Effector CD8-positive, alpha-beta T cell (primary cell): ENCODE measurements around the gene DNER.

Experiments
- DNase-seq: peaks from one replicate; lab custom pipeline; 2025; lab: John Stamatoyannopoulos, UW

Gene DNER

GRCh38 chr2:229488232-229488631, 226.1 kb downstream of the DNER start:
- no peak for DNase-seq

DNA sequence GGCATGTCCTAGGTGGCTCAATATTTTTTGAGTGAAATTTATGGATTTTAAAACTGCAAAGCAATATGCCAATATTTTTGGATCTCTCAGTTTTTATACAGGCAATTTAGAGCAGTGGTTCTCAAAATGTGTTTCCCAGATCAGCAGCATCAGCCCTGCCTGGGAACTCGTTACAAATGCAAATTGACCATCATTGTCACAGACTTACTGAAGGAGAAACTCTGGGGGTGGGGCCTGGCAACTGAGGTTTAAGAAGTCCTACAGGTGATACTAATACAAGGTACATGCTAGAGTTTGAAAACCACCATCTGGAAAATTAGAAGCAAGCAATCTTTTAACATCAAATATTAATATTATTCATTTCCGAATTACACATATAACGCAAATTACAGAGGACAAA, 227.7 kb downstream of the DNER start:
- no peak for DNase-seq

GRCh38 chr2:229485857-229486256, 228.5 kb downstream of the DNER start:
- no peak for DNase-seq

DNA sequence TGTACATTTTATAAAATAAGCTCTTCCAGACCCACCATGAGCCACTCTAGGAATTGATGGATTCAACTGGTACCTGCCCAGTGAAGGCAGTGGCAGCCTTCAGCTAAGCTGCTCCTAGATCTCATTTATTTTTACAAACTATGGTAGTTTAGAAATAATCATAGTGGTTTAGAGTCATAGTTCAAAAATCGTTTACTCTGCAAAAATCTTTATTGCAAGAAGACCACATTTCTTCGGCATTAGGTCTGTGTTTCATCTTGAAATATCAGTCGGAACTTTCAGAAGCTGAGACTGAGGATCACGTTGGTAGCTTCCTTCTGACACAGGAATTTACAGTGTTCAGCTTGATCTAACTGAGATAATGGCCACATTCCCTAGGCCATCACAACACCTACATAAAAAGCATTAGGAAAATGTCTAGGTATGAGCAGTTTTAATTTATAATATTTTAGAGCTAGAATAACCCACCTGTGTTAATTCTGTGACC, 237.0 kb downstream of the DNER start:
- DNase-seq = no peak

DNA sequence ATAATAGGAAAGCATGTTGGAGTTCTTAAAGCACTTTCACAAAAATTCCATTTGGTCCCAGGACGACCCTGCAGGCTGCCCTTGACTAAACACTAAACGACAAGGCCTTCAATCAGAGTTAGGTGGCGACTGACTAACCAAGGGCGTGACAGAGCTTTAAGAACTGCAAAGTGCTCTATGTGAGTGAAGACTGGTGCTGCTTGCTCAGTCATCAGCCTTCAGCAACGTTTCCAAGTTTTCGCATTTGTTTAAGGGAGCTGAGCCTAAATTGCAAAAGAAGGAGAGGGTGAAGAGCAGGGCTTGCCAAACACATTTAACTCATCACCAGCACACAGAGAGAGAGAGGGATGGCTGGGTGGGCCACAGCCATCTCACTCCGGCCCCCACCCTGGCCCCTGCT, 238.6 kb downstream of the DNER start:
- DNase-seq = no peak

- DNase-seq = no peak
These were observed 240.2 kb downstream of the DNER start for GRCh38 chr2:229474125-229474524.

GRCh38 chr2:229470781-229471180, 243.6 kb downstream of the DNER start:
- no peak for DNase-seq

DNA sequence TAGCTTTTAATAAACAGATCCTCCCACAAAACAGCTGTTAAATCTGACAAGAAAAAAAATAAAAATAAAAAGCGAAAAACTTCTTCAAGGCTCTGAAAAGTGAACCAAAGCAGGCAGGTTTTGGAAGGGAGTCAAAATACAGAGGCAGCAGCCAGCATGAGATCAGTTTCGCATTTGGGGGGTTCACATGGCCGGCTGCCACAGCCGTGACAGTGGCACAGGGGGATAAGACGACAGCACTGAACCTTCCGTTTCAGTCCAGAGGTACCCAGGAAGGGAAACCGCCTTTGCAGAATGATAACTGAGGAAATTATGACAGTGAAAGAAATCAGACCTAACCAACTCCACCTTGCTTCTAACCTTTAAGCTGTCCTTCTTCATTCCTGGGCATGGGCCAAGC, 246.6 kb downstream of the DNER start:
- DNase-seq = no peak

- DNase-seq = no peak
These were observed 250.5 kb downstream of the DNER start for GRCh38 chr2:229463841-229464346.

DNA sequence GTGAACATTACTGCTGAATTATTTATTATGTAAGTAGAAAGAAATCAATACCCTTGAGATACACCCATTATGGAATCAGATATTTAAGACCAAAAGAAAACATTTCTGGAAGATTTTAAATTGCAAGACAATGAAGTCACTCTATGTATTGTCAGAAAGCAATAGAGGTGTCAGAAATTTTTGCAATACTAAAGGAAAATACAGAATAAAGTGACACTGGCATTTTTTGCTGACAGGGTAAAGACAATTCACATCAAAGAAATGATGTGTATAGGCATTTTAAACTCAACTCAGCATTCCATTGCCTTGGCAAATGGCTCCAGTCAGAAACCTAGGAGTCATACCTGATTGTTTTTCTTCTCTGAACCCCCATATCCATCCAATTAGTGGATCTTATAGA, 252.2 kb downstream of the DNER start:
- no peak for DNase-seq

- no peak for DNase-seq
These were observed 258.3 kb downstream of the DNER start for GRCh38 chr2:229456091-229456490.

DNA sequence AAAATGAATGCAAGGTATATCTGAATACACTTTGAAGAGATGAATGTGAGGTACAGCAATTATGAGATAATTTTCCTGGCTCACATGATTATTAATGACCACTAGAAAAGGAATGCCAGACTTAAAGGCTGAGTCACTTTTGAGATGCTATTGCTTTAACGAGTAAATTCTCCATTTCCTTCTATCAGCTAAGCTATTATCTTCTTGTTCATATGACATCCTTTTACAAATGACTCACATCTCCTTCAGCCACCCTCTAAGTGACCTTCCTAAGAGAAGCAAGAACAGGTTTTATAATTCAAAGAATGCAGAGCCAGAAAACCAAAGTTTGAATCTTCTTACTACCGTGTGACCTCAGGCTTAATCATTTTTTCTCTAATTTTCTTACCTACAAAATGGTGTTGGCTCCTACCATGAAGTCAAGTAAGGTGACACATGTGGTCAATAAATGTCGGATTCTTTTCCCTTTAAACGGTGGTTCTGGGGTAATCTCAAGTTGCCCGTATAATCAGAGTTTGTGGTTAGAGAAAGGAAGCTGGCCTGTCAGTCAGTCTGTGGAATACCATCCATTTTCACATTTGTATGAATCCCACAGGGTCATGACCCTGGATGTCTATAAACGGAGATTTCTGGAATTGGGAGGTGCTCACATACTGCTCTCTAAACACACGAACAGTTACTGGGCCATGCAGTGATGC, 259.3 kb downstream of the DNER start:
- DNase-seq = no peak

DNA sequence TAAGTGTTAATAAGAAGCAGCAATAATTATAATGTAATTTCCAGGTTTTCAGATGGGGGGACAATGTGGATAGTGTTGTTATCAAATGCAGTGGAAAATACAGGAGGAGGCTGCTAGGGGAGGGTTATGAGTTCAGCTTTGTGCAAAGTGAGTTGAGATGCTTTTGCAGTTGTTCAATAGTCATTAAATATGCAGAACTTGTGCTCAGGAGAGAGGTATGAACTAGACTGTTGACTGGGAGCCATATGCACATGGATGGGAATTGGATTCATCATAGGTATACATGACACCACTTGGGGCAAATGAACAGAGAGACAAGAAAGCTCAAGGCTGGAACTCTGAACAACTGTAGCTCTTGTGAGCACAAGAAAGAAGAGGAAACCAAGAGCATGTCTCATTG, 261.1 kb downstream of the DNER start:
- DNase-seq = no peak

DNA sequence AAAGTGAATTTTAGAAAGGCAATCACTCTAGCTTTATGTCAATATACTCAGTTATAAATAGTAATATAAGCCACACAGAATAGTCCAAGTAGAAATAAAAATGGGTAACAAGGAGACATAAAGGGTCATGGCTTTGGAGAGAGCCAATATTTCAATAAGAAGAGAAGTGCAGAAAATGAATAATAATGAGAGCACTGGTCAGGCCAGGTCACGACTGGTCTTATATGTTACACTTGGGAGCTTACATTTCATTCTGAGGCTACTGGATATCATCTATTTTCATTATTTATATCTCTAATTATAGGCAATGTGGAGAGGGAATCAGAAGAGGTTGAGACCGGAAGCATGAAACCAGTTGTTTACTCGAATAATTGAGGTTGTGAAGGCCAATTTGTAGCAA, 262.5 kb downstream of the DNER start:
- DNase-seq = no peak

DNA sequence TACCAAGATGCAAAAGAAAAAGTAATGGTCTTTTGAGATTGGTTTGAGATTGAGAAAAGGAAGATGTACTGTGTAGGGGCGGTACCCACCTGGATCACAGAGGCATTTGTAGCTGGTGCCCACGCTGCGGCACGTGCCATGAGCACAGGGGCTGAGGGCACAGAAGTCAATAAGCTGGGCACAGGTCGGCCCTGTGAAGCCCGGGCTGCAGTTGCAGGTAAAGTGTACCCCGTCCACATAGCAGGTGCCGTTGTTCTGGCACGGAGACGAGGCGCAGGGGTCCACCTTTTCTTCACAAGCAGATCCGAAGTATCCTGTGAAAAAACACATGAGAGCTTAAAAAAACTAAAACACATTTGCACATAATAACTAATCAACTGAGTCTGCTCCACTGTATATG, 267.1 kb downstream of the DNER start:
- DNase-seq = no peak

DNA sequence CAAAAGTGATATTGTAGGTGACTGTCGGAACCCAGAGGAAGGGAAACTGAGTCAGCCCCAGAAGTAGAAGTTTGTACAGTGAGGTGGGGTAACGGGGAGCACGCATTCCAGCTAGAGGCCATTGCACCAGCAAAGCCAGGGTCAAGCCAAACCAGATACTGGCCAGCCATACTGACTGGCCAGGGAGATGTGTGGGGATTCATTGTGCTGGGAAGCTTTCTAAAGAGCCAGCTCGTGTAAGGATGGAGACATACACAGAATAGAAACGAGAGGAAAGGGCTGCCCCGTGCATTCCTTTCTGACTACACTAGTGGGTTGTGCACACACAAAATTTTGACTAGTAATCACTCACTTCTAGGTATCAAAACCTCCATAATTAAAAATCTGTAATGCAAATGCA, 268.0 kb downstream of the DNER start:
- DNase-seq = no peak

DNA sequence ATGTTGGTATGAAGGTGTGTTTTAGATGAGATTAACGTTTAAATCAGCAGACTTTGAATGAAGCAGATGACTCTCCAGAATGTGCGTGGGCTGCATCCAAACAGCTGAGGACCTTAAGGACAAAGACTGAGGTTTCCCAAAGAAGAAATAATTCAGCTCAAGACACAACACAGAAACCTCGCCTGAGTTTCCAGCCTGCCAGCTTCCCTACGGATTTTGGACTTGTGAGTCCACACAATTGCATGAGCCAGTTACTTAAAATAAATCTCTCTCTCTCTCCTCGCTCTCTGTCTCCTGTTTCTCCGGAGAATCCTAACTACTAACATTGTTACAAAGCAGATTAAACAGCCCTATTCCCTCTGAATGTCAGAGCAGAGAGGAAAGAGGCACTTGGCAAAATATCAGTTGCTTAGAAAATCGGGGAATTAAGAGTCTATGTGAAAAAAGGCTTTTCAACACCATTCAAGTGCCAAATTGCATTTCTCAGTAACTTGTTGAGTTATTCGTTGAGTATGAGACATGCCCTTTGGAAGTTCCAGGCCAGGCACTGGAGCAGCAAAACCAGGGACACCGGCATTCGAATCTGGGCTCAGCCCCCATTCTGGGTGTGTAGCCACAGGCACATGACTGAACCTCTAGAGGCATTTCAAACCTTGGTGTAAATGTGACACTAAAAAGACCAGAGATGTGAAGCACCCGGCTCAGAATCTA, 268.7 kb downstream of the DNER start:
- DNase-seq = no peak

GRCh38 chr2:229445019-229445418, 269.3 kb downstream of the DNER start:
- no peak for DNase-seq

GRCh38 chr2:229443546-229444268, 270.6 kb downstream of the DNER start:
- DNase-seq = no peak

GRCh38 chr2:229443141-229443540, 271.2 kb downstream of the DNER start:
- no peak for DNase-seq

GRCh38 chr2:229438430-229439159, 275.8 kb downstream of the DNER start:
- no peak for DNase-seq

- DNase-seq = no peak
These were observed 276.9 kb downstream of the DNER start for GRCh38 chr2:229437467-229437866.
